NCI-H446 treated with DMSO at 0.1 percent for 48 hours (cell line): ENCODE measurements around the gene FAM149A.

ENCODE experiments used
- DNase-seq: peaks from one replicate; lab custom pipeline; 2025; lab: John Stamatoyannopoulos, UW

The FAM149A gene

DNA sequence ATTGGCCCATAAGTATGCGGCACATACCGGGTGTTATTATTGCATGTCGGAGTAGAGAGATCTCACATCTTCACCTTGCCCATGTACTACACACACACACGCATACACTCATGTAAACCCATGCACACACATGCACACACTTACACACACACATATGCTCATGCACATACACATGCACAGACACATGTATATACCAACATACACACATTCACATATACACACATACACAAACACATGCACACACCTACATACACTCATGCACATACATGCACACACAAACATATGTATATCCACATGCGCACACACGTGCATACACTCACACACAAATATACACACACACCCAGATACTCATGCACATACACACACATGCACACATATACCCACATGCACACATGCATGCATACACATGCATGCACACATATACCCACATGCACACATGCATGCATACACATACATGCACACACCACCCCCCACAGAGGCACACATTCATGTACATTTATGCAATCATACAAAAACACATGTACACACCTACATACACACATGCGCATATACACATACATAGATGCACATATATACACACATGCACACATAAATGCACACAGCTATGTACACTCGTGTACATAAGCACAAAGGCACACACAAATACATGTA is 98.1 kb downstream of the FAM149A start:
- DNase-seq = no peak

DNA sequence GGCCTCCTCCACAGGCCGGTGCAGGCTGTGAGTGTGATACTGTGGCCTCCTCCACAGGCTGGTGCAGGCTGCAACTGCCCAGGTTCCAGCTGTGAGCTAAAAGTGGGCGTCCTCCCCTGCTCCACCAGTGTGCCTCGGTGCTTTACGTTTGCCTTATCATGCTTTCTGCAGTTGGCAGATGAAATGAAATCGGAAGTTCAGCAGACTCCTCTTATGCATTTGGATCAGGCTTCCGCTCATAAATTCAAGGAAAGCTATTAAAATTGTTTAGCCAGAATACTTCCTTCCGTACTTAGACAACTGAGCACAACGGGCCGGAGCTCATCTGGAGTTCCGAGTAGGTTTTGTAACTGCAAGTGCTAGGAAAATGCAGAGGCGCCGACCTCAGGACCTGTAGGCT is 98.9 kb downstream of the FAM149A start:
- DNase-seq = no peak

DNA sequence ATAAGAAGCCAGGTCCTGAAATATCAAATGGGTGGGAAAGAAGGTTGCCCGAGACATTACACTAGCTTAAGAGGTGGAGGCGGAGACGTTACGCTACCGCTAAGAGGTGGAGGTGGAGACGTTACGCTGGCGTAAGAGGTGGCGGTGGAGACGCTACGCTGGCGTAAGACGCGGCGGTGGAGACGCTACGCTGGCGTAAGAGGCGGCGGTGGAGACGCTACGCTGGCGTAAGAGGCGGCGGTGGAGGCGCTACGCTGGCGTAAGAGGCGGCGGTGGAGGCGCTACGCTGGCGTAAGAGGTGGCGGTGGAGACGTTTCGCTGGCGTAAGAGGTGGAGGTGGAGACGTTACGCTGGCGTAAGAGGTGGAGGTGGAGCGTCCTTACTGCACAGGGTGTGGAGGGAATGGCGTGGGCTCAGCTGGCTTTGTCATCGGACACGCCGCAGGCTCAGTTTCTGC is 99.6 kb downstream of the FAM149A start:
- no peak for DNase-seq

DNA sequence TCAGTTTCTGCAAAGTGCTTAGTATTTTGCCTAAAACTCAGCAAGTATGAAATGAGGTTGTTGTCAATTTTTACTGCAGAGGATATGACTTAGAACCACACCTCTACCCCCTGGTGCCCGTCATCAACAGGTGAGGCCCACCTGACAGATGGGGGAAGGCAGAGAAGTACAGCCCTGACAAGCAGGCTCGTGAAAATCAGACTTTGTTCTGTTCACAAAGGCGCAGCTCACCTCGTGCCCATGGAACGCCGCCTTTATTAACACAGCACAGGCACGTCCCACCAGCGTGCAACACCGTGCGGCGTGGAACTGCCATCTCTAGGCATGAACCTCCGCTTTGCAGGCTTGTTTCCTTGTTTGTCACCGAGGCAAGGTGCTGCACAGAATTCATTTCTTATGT is 100.2 kb downstream of the FAM149A start:
- no peak for DNase-seq

DNA sequence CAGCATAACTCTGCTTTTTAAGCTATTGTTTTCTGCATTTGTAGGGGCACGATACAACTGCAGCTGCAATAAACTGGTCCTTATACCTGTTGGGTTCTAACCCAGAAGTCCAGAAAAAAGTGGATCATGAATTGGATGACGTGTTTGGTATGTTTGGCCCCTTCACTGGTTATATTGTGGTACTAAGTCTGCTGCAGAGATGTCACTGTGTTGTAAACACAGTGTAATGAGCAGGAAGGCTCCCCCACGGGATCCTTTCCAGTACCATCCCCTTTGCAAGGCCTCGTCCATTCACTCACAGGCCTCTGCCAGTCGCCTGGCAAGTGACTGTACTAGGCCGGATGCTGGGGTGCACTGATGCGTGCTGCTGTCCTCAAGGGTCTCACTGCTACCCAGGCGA is 100.7 kb downstream of the FAM149A start:
- DNase-seq = no peak

DNA sequence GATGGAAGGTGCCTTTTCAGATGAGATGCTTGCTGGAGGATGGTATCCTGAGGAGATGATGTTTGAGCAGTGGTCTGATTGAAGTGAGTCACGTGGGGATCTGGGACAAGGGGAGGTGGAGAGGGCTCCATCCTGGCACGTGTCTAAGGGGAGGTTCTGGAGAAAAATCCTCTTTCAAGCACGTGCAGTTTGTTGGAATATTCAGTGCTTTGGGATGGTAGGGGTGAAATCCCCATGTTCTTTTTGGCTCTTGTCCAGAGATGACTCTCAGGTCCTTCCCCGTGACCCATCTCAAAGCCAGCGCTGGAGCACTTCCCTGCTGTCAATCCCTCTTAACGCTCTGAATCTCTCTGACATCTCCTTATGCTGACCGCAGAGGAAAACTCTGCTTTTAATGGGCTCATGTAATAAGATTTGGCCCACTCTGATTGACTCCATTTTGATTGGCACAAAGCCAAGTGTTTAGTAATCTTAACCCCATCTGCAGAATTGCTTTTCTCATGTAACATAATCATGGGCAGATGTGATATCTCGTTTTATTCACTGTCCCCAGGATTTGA is 112.0 kb downstream of the FAM149A start:
- DNase-seq = no peak

DNA sequence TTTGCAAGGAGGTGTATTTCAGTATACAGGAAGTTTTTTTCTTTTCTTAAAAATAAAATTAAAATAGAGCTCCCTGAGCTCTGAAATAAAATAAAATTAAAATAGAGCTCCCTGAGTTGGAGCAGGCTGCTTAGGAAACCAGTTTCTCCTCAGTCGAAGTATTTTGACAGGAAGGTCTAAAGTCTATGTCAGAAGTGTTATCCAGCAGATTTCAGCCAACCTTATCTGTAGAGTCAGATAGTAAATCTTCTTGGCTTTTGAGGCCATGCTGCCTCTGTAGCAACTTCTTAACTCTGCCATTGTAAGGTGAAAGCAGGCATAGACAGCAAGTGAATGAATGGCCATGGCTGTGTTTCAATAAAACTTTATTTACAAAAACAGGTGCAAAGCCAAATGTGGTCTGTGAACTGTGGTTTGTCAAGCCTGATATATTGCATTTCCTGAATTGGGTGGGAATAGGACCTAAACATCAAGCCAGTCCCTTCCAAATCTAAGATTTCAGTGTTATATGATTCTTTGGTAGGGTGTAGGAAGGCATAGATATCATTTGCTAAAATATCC is 113.3 kb downstream of the FAM149A start:
- no peak for DNase-seq

DNA sequence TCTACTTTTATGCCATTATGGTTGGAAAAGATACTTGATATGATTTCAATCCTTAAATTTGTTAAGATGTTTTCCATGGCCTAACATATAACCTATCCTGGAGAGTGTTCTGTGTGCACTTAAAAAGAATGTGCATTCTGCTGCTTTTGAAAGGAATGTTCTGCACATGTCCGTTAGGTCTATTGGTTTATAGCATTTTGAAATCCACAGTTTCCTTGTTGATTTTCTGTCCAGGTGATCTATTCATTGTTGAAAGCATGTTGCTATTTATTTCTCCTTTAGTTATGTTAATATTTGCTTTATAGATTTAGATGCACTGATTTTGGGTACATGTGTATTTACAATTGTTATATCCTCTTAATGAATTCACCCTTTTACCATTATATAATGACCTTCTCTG is 117.1 kb downstream of the FAM149A start:
- no peak for DNase-seq
